AG10803 (cell line): ENCODE results near the gene SSTR5.

Experiments used
- DNase-seq: peaks from one replicate; pipeline ENCODE4 v3.0.0; 2010; ENCODE audit warnings: low read depth
- H3K4me3 ChIP-seq: 2 replicates; pipeline ENCODE4 v1.5.1; 2011; ENCODE audit warnings: mild to moderate bottlenecking, low read length, control low read depth
- CTCF ChIP-seq: conservative IDR thresholded peaks from 2 replicates; pipeline ENCODE4 v1.5.1; 2011; ENCODE audit warnings: mild to moderate bottlenecking, low read length, control low read depth, inconsistent platforms

The SSTR5 gene

GRCh38 chr16:1045310-1045992 is 27.1 kb upstream of the SSTR5 start:
- no peak for TF ChIP-seq CTCF
- H3K4me3 ChIP-seq: no peak overlapping the region
- no peak for DNase-seq

DNA sequence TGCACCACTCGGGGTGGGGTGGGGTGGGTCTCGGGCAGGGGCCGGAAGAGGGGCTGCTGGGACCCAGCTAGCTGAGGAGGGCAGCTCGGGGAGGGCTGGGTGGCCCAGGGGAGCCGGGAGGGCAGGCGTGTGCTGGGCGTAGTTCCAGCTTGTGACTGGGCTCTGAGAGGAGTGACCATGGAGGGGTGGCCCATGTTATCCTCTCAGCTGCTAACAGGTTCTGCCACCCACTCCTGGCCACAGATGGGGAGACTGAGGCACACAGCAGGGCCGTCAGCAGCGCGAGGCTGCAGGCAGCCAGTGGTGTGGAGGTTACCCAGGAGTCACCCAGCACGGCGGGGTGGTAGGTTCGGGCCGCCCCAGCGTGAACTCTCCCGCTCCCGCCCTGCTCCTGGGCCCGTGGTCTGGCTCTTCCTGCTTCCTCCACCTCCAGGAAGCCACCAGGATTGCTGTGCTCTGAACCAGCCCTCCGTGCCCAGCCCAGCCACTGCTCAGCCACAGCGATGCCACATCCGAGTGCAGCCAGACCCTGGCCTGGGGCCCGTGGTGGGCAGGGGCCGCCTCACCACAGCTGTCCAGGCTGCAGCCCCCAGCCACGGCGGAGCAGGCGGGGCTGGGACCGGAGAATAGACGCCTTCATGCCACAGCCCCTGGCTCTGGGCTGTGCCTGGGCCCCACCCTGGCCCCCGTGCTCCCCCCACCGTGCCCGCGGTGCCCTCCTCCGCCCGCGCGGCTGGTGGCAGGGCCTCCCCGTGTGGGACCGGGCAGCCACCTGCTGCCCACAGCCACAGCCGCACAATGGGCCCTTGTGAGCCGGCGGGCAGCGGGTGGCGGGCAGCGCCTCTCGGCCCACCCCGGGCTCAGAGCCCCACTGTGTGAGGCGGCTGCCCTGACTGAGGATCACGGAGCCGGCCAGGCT is 26.3 kb upstream of the SSTR5 start:
- H3K4me3 ChIP-seq: no peak overlapping the region
- no peak for TF ChIP-seq CTCF
- DNase-seq: no peak

GRCh38 chr16:1047123-1047522 is 25.4 kb upstream of the SSTR5 start:
- DNase-seq: no peak
- TF ChIP-seq CTCF: no peak
- H3K4me3 ChIP-seq: no peak overlapping the region

DNA sequence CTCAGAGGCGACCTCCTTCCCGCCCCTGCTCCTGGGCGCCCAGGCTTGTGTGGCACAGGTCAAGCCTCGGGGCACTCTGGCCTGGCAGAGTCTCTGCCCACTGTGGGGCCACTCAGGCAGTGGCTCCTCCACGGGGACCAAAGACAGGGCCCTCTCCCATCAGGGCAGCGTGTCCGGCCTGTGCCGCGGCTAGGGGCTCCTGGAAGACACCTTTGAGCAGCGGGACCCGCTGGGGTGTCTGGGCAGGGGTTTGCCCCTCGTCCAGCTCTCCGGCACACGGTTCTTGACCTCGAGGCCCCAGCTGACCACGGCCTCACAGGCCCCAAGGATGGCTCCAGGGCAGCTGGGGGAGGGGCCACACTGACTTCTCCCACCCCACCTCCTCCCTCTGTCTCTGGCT is 24.7 kb upstream of the SSTR5 start:
- no peak for TF ChIP-seq CTCF
- DNase-seq: no peak
- H3K4me3 ChIP-seq: no peak overlapping the region

DNA sequence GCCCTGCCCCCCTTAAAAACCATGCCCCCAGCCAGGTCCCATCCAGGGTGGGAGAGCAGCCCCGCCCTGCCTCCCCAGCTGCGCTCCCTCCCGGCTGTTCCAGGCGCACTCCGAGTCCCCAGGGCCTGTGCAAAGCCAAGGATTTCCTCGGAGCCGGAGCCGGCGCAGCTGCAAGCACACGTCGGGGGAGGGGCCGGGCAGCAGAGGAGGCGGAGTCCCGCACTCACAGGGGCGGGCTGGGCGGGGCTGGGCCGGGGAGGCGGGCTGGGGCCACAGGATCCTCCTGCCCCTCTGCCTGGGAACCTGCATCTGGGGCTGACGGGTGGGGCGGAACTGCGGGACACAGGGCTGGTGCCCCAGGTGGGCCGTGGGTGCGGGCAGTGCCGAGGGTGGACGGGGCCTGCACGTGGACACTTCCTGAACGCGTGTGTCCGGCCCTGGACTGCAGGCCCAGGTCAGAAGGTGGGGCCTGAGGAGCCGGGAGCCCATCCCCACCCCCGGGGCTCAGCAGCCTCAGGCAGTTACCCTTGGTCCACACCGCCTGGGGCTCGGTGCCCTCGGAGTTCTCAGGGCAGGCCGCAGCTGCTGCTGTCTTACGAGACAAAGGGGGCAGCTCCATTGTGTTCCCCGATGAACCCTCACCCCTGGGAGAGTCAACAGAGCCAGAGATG is 24.0 kb upstream of the SSTR5 start:
- H3K4me3 ChIP-seq: no peak overlapping the region
- no peak for TF ChIP-seq CTCF
- peak; percentile 21 for DNase-seq

GRCh38 chr16:1049113-1049975 is 23.2 kb upstream of the SSTR5 start:
- no peak for TF ChIP-seq CTCF
- no peak for DNase-seq
- no peak overlapping the region for H3K4me3 ChIP-seq
